Stimulated activated CD4-positive, alpha-beta T cell treated with anti-CD3 and anti-CD28 coated beads, TNF-alpha, amount 100 ng/mL, for 48 hours (primary cell): ENCODE data around the gene LRP1-AS.

Experiments
- DNase-seq, 3 donors: peaks; one replicate each; pipeline ENCODE4 v3.0.0-alpha.2; 2020; ENCODE audit warnings: low read depth in 3 of 3

The LRP1-AS gene

DNA sequence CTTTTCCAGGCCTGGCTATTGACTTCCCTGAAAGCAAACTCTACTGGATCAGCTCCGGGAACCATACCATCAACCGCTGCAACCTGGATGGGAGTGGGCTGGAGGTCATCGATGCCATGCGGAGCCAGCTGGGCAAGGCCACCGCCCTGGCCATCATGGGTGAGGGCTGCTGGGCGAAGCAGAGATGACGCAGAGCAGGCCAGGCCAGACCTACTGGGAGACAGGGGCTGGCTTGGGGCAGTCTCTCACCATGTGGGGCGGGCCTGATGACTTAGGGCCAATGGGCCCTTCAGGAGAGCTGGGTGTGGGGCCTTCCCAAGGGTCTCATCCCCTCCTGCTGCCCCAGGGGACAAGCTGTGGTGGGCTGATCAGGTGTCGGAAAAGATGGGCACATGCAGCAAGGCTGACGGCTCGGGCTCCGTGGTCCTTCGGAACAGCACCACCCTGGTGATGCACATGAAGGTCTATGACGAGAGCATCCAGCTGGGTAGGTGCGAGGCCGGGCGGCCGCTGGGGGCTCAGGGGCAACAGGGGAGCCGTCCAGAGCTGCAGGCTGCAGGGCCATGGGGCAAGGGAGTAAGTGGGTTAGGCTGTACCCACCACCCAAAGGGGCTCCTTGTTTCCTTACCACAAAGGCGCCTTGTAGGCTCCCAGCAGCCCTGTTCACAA, 33.0 kb upstream of the LRP1-AS start:
- DNase-seq: no peak

DNA sequence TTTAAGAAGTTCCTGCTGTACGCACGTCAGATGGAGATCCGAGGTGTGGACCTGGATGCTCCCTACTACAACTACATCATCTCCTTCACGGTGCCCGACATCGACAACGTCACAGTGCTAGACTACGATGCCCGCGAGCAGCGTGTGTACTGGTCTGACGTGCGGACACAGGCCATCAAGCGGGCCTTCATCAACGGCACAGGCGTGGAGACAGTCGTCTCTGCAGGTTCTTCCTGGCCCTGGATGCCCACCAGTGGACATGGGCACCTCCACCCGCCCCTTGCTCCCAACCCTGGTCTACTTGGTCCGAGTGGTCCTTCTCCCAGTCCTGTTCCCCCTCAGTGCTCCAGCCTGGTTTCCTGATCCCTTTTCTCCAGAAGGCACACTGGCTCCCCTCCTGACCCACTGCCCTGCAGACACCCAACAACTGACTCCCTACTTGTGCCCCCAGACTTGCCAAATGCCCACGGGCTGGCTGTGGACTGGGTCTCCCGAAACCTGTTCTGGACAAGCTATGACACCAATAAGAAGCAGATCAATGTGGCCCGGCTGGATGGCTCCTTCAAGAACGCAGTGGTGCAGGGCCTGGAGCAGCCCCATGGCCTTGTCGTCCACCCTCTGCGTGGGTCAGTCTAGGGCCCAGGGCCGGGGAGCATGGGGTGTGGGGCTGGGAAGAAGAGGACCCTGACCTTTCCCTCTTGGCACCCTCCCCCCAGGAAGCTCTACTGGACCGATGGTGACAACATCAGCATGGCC, 32.1 kb upstream of the LRP1-AS start:
- DNase-seq: no peak

DNA sequence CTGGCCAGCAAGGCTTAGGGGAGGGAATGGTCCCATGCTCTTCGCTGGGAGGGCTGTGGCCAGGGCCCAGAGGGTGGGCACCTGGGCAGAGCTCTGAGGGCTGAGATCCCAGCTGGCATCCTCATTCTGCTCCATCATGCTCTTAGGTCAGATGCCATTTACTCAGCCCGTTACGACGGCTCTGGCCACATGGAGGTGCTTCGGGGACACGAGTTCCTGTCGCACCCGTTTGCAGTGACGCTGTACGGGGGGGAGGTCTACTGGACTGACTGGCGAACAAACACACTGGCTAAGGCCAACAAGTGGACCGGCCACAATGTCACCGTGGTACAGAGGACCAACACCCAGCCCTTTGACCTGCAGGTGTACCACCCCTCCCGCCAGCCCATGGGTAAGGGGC, 30.8 kb upstream of the LRP1-AS start:
- DNase-seq: no peak

DNA sequence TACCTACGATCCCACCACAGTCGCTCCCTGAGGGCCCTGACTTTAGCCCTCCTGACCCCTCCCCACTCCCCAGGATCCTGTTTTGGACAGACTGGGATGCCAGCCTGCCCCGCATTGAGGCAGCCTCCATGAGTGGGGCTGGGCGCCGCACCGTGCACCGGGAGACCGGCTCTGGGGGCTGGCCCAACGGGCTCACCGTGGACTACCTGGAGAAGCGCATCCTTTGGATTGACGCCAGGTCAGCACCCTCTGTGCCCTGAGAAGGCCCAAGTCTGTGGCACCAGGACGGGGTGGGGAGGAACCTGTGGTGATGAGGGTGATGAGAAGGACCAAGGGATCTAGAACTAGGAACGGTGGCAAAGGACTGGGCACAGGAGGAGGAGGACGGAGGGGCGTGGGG, 29.9 kb upstream of the LRP1-AS start:
- DNase-seq: no peak

DNA sequence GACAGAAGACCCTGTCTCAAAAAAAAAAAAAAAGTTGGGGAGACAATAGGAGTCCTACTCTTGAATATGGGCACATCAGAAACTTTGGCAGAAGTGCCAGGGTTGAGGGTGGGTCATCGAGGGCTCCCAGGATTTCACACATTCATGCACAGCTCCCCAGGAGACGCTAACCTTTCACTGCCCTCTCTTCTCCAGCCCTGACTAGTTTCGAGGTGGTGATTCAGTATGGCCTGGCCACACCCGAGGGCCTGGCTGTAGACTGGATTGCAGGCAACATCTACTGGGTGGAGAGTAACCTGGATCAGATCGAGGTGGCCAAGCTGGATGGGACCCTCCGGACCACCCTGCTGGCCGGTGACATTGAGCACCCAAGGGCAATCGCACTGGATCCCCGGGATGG, 29.4 kb upstream of the LRP1-AS start:
- no peak for DNase-seq

DNA sequence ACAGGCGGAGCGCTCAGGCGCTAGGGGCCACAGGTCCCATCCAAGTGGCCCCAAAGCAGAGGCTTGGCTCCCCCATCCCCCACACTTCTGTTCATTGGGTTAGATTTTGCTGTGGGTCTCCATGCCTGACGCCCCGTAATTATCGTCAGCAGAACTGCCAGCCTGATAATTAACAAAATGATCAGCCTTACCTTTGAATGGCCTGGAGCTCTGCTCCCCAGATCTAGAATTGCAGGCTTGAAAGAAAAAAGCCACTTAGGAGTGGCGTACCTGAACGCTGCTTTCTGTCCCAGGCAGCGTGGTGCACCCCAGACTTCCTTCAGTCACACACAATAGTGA, 28.7 kb upstream of the LRP1-AS start:
- DNase-seq: no peak

DNA sequence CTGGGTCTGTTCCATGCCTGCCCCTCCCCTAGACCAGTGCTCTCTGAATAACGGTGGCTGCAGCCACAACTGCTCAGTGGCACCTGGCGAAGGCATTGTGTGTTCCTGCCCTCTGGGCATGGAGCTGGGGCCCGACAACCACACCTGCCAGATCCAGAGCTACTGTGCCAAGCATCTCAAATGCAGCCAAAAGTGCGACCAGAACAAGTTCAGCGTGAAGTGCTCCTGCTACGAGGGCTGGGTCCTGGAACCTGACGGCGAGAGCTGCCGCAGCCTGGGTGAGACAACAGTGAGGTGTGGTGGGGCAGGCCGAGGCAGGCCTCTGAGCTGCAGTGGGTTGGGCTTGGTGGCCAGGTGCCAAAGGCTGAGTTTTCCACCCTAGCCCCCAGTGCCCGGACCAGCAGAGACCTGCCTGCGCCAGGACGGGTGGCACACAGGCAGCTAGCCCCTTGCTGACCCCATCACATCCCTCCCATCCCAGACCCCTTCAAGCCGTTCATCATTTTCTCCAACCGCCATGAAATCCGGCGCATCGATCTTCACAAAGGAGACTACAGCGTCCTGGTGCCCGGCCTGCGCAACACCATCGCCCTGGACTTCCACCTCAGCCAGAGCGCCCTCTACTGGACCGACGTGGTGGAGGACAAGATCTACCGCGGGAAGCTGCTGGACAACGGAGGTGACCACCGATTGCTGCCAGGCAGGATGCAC, 28.2 kb upstream of the LRP1-AS start:
- peak in 2 of 3 donors; percentile 38 to 57 for DNase-seq

DNA sequence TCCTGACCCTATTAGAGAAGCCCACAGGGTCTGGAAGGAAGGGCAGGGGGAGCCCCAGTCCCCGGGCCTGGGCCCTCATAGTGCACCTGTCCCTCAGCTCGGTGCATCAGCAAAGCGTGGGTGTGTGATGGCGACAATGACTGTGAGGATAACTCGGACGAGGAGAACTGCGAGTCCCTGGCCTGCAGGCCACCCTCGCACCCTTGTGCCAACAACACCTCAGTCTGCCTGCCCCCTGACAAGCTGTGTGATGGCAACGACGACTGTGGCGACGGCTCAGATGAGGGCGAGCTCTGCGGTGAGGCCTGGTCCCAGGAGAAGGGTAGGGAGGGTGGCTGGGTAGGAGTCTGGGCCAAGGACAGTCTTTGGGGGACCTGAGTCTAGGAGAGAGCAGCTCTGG, 26.3 kb upstream of the LRP1-AS start:
- DNase-seq: no peak

DNA sequence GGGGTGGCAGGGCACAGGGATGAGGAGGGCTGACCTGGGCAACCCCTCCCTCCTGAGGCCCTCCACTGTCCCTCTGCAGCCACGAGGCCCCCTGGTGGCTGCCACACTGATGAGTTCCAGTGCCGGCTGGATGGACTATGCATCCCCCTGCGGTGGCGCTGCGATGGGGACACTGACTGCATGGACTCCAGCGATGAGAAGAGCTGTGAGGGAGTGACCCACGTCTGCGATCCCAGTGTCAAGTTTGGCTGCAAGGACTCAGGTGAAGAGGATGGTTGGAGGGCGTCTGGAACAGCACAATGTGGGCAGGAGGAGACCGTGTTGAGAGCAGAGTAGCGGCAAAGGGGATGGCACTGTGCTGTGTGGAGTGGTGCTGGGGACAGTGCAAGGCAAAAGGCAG, 25.7 kb upstream of the LRP1-AS start:
- no peak for DNase-seq

DNA sequence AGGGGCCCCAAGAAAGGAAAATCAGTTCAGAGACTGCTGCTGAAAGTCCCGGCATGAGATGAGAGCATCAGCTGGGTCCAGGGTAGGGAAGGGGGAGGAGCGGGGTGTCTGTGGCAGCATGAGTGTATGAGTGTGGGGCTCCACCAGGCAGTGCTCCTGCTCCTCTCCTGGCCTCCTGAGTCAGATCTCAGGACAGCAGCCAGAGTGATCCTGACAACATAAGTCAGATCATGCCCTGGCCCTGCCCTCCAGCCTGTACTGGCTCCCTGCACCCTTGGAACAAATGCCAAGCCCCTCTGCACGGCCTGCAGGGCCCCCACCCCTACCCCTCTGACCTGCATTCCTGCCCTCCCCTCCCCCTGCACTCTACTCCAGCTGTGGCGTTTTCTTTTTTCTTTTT, 24.2 kb upstream of the LRP1-AS start:
- DNase-seq: no peak

DNA sequence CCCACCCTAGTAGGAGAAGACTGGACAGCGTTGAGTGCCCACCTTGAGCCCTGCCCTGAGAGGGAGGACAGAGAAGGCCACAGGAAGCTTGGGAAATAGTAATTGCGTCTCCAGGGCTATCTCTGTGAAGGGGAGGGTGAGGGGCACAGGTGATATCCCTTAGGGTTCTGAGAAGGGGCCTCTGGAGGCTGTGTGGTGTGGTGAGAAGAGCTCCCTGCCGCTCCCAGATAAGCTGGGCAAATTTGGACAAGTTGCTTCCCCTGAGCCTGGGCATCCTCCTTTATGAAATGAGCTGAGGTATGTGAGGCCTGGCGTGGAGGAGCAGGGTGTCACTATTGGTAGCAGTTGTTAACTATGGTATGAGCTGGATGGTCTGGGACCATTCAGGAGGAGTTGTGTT, 23.5 kb upstream of the LRP1-AS start:
- DNase-seq: no peak

DNA sequence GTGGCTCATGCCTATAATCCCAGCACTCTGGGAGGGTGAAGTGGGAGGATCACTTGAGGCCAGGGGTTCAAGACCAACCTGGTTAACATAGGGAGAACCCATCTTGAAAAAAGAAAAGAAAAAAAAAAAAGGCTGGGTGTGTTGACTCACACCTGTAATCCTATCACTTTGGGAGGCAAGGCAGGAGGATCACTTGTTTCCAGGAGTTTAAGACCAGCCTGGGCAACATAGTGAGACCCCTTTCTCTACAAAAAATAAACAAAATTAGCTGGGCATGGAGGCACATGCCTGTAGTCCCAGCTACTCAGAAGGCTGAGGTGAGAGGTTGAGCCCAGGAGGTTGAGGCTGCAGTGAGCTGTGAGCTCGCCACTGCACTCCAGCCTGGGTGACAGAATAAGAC, 23.0 kb upstream of the LRP1-AS start:
- no peak for DNase-seq

DNA sequence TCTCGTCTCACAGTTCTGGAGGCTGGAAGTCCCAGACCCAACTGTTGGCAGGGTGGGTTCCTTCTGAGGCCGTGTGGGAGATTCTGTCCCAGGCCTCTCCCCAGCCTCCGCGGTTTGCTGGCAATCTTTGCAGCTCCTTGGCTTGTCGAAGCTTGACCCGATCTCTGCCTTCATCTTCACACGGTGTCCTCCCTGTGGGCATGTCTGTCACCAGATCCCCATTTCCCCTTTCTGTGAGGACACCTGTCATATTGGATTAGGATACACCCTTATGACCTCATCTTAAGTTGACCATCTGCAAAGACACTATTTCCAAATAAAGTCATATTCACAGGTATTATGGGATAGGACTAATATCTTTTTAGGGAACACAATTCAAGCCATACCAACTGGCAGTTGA, 22.6 kb upstream of the LRP1-AS start:
- DNase-seq: no peak

DNA sequence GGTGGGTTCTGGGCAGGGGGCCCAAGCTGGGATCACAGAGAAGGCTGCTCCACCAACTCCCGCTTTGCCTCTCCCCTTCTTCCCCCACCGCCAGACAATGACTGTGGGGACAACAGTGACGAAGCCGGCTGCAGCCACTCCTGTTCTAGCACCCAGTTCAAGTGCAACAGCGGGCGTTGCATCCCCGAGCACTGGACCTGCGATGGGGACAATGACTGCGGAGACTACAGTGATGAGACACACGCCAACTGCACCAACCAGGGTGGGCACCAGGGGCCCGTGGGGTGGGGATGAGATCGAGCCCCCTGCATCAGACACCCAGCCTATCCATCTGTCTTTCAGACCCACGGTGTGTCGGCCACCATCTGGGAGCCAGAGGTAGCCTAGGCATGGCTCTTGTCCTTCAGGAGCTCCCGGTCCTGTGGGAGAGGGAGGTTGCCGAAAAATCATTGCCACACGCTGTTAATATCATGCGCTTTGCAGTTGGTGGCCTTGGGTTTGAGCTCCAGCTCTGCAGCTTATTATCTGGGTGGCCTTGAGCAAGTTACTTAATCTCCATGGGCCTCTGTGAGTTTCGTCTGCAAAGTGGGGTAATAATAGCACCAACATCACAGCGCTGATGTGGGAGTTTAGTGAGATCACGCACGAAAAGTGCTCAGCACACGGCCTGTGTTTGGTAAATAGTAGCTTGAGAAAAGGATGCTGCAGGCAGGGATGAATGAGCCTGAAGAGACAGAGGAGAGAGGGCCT, 21.8 kb upstream of the LRP1-AS start:
- no peak for DNase-seq

DNA sequence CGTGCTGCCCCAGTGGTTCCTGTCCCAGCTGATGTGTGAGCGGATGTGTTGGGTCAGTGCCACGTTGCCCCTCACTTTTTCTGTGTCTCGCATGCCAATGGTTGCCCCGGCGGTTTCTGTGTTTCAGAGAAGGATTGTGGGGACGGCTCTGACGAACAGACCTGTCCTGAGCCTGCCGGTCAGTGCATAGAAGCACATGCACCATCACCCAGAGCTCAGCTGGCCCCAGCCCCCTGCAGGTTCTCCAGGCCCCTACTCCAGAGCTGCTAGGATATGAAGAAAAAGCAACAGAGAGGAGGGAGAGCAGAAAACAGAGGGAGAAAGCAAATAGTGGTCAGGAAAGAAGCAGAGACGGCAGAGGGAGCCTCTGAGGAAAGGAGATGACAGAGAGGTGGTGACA, 20.6 kb upstream of the LRP1-AS start:
- DNase-seq: no peak

DNA sequence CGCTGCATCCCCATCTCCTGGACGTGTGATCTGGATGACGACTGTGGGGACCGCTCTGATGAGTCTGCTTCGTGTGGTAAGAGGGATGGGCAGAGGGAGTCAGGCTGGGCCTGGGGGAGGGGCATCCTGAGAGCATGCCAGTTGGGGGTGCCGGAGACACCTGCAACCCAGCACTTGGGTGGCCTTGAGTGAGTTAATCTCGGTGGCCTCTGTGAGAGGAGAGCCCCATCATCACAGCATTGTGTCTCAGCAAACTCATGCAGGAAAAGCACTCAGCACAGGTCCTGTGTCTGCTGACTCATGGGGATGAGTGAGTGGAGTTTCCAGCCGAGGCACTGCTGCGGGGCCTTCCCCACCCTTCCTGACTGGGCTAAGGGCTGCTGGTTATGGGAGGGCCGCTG, 19.6 kb upstream of the LRP1-AS start:
- DNase-seq: peak; percentile 28 to 48 (median 33)

DNA sequence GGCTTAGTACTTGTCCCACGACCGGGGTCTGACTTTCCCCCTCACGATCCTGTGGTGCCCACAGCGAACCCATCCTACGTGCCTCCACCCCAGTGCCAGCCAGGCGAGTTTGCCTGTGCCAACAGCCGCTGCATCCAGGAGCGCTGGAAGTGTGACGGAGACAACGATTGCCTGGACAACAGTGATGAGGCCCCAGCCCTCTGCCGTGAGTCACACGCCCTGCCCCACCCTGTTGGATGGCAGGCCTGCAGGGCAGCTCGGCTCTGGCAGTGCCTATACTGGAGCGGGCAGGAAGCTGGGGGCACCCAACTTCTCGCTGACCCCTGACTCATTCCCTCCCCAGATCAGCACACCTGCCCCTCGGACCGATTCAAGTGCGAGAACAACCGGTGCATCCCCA, 18.3 kb upstream of the LRP1-AS start:
- no peak for DNase-seq

DNA sequence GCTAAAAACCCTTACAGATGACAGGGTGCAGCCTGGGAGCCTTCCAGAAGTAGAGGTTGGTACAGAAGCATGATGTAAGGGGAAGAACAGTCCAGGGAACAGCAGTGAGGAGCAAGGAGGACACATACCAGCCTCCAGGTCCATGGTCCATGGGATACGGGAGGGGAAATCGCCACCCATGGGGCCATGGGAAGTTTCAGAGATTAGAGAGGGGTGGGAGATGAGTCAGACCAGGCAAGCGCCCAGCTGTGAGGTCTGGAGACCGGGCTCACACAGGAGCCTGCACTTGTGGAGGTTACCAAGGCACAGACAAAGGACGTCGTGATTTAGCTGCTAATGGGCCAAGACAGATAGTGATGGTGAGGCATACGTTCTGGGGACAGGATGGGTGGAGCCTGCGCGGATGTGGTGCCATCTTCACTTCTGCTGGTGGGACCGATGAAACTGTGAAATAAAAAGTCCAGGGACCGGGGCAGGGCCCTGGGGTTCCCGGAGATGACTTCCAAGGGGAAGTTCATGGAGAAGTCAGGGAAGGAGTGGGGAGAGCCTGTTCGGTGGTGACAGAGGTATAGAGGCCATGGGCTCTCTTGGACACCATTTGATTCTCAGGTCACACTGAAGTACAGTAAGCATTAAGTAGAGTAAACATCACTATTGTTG, 17.7 kb upstream of the LRP1-AS start:
- DNase-seq: no peak

DNA sequence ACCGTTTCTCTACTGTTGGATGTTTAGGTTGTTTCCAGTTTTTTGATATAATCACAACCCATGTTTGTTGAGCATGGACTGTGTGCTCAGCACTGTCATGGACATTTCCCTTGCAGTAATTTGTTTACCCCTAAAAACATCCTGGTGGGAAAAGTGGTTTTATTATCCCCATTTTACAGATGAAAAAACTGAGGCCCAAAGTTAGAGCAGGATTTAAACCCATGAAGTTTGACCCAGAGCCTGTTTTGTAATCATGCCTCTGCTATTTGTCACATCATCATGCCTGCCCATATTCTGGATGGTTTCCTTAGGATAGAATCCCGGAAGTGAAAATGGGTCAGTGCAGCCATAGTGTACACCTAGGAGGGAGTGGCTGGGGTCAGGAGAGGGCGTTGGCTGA, 17.0 kb upstream of the LRP1-AS start:
- DNase-seq: no peak

DNA sequence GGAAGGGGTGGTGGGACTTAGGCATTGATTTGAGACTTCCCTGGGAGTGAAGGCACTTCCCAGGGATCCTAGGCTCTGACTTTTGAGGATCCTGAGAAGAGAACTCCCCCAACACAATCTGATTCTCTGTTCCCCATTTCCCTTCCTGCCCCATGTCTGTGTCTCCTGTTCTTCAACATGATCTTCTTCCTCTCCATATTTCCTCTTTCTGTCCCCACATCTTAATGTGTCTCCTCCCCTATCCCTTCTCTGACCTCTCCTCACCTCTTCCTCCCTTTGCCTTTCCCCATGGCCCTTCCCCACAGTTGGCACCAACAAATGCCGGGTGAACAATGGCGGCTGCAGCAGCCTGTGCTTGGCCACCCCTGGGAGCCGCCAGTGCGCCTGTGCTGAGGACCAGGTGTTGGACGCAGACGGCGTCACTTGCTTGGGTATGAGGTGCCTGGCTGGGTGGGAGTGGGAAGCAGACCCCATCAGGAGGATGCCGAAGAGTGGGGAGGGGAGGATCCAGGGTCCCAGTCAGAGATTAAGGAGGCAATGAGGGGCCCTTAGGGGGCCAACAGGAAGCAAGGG, 15.2 kb upstream of the LRP1-AS start:
- DNase-seq: no peak

DNA sequence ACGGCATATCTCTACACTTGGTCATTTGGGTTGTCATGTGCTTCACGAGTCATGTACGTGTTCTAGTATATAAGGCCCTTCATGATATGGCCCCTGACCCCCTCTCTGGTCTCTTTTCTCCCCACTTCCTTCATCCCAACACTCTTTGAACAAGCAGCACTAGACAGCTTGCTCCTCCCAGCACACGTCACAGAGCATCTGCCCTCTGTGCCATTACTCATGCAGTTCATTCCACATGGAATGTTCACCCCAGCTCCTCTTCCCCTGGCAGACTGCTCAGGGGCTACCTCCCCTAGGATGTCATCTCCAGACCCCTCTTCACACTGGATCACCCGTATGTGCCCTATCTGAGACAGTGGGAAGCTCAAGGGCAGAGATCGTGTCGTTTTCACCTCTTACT, 14.1 kb upstream of the LRP1-AS start:
- DNase-seq: no peak

DNA sequence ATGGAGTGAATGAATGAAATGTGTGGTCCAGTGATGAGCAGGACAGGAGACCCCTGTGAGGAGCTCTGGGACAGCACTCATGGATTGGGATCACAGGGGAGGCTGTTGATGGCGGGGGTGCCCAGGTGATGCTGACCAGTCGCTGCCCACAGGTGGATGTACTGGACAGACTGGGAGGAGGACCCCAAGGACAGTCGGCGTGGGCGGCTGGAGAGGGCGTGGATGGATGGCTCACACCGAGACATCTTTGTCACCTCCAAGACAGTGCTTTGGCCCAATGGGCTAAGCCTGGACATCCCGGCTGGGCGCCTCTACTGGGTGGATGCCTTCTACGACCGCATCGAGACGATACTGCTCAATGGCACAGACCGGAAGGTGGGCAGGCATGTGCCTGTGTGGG, 13.3 kb upstream of the LRP1-AS start:
- no peak for DNase-seq
